Neural progenitor cell (in vitro differentiated cells): ENCODE results near the gene S100A16.

Experiments used
- EZH2 ChIP-seq: fragments of 200-600 bp; sonication (generic); IDR thresholded peaks from 2 replicates; pipeline ENCODE4 v1.6.1; 2017; ENCODE audit warnings: antibody characterized with exemption, mild to moderate bottlenecking, moderate library complexity
- EZH2phosphoT487 ChIP-seq: fragments of 200-600 bp; sonication (generic); IDR thresholded peaks from 2 replicates; pipeline ENCODE4 v1.6.1; 2017; ENCODE audit warnings: antibody characterized with exemption
- TF ChIP-seq, protein P1 (sequence below): fragments of 200-600 bp; sonication (generic); IDR thresholded peaks from 2 replicates; pipeline ENCODE4 v1.5.1; 2017; ENCODE audit warnings: antibody characterized with exemption, mild to moderate bottlenecking

DNA sequence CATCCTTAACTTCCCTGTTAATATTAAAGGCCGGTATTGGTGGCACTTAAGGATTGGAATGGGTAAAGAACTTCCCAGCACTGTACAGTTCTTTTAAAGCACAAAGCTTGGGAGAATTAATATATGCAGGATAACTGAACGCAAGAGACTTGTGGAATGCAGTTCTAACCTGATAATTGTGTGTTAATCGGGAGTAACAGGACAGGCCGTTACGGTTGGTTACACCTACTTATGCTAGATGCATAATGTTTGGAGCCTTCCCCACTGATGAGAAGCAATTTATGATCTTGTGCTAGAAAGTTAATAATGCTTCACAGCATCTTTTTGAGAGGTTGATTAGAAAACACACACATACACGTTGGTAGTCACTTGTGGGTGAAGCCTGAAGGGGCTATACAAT lies 27.9 kb upstream of the S100A16 start:
- TF ChIP-seq, protein P1, sequence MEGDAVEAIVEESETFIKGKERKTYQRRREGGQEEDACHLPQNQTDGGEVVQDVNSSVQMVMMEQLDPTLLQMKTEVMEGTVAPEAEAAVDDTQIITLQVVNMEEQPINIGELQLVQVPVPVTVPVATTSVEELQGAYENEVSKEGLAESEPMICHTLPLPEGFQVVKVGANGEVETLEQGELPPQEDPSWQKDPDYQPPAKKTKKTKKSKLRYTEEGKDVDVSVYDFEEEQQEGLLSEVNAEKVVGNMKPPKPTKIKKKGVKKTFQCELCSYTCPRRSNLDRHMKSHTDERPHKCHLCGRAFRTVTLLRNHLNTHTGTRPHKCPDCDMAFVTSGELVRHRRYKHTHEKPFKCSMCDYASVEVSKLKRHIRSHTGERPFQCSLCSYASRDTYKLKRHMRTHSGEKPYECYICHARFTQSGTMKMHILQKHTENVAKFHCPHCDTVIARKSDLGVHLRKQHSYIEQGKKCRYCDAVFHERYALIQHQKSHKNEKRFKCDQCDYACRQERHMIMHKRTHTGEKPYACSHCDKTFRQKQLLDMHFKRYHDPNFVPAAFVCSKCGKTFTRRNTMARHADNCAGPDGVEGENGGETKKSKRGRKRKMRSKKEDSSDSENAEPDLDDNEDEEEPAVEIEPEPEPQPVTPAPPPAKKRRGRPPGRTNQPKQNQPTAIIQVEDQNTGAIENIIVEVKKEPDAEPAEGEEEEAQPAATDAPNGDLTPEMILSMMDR, result no peak
- no peak for TF ChIP-seq EZH2
- TF ChIP-seq EZH2phosphoT487, result no peak
